Glomerular visceral epithelial cell (primary cell): ENCODE data around the gene UBTD2.

Experiments used
- DNase-seq: peaks from one replicate; pipeline ENCODE4 v3.0.0-alpha.2; 2016; ENCODE audit errors: extremely low spot score

Gene UBTD2

DNA sequence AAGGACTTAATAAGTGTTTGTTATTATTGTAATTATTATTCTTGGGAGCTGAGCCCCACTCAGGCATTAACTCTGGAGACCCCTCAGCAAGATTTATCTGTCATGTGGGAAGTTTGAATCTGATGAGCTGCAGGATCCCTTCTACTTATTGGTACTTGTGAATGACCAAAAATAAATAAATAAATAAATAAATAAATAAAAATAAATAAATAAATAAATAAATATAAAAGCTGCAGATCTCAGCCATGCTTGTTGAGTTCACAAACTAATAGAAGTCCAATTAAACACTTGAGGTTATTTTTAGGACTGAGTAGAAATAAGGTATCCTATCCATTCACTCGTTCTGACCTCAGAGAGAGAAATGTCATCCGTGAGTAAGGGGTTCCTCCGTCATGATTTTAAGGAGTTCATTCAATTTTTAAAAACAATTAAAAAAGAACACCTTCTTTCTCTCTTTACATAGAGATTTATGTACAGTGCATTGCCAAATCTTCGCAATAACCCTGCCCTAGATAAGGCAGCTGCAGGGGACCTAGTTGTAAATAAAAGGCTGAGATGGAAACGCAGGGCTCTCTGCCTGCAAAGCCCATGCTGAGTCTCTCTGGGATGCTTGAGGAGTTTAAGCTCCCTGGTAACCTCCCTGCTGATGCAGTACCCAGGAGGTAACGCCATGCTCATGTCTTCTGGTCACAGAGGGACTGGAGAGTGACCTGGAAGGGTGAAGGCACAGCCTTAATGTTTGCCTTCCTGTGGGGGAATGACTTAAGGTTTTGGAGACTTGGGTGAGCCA, 88.4 kb downstream of the UBTD2 start:
- no peak for DNase-seq

- DNase-seq, result no peak
Measured at GRCh38 chr5:172193872-172194271, 89.7 kb downstream of the UBTD2 start, which contains the start of gene EFCAB9. Gene EFCAB9 (plus strand): TSS chr5:172194172. CDS start chr5:172194173, 1 bp downstream.

- DNase-seq, result no peak
Measured at GRCh38 chr5:172189693-172190296, 93.8 kb downstream of the UBTD2 start.

- no peak for DNase-seq
Measured at GRCh38 chr5:172188893-172189692, 94.5 kb downstream of the UBTD2 start.

- DNase-seq, result peak; percentile 93
Measured at GRCh38 chr5:172188033-172188892, 95.3 kb downstream of the UBTD2 start, which contains the start of gene STK10. Gene STK10 (minus strand): TSS chr5:172188224. CDS start chr5:172188042, 182 bp downstream.

- DNase-seq, result peak; percentile 75
Measured at GRCh38 chr5:172187118-172188032, 96.2 kb downstream of the UBTD2 start.

- DNase-seq, result no peak
Measured at GRCh38 chr5:172186114-172186695, 97.4 kb downstream of the UBTD2 start.

- no peak for DNase-seq
Measured at GRCh38 chr5:172185096-172185461, 98.5 kb downstream of the UBTD2 start.

DNA sequence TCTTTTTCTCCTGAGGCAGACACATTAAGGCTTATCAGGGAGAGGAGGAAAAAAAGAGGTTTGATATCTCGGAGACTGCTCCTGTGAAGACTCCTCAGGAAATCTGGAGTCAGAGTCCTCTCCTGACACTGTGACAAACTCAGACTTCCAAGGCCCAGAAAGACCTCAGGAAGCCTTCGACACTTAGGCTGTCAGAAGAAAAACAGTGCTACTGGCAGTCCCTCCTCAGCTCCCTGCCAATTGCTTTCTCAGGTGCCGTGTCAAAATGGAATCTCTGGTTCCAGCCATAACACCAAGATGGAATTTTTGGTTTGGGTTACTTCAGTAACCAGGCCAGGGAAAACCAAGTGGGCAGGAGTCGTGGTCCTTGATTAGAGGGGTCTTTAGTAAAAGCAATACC, 99.7 kb downstream of the UBTD2 start:
- DNase-seq, result no peak

DNA sequence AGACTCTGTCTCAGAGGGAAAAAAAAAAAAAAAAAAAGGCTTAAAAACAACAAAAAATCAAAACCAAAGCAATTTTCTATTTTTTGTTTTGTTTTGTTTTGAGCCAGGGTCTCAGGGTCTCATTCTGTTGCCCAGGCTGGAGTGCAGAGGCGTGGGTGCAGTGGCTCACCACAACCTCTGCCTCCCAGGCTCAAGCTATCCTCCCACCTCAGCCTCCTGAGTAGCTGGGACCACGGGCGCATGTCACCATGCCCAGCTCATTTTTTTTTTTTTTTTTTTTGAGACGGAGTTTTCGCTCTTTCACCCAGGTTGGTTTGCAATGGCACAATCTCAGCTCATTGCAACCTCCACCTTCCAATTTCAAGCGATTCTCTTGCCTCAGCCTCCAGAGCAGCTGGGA, 101.3 kb downstream of the UBTD2 start:
- no peak for DNase-seq

- no peak for DNase-seq
Measured at GRCh38 chr5:172180936-172181335, 102.6 kb downstream of the UBTD2 start.

- DNase-seq, result no peak
Measured at GRCh38 chr5:172178991-172179989, 104.3 kb downstream of the UBTD2 start.

DNA sequence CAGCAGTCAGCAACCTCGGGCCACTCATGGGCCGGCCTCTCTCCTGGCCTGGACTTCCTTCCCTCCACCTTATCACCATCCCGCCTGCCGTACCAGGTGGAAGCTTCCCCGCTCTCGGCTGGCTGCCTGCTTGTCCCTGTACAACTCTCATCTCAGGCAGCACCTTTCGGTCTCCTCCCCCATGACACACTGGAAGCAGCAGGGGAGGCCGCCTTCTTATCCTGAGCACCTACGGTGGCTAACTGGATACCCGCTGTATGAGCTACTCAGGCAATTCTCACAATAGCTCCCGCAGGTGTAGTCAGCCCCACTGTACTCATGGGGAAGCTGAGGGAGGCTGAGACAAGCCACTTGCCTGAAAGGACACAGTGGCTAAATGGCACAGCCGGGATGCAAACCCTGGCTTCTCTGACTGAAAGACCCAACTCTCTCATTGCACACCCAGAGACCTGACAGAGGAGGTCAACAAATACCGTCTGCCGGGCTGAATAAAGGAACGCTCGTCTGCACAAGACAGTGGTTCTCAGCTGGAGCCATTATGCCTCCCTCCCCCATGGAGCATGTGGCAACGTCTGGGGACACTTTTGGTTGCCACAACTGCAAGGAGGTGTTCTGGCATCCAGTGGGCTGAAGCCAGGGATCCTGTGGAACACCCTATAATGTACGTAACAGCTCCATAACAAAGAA, 105.1 kb downstream of the UBTD2 start:
- DNase-seq, result peak; percentile 25

- DNase-seq, result no peak
Measured at GRCh38 chr5:172177176-172177575, 106.4 kb downstream of the UBTD2 start.

- peak; percentile 58 for DNase-seq
Measured at GRCh38 chr5:172175263-172175719, 108.3 kb downstream of the UBTD2 start.

DNA sequence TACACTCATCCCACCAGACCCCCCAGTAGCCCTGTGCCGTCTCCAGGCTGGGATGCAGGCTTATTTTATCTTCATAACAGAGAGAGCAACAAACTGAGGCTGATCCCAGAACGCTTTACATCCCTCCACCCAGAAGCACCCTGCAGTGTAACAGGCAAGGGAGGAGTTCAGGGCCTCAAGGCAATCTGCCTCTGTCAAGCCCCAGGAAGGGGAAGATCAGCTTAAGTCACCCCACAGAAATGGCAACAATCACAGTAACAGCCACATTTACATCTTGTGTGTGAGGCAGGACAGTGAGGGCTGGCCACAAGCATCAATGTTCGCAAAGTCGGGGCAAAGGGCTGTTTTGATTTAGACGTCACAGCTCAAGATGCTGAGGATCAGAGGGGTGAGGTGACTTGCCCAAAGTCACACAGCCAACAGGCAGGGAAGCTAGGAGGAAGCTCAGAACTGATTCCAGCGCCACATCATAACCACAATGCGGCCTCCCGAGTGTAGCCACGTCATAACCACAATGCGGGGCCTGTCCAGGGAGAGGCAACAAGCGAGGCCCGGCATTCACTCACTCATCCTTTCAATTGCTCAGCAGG, 109.9 kb downstream of the UBTD2 start:
- peak; percentile 87 for DNase-seq

- DNase-seq, result no peak
Measured at GRCh38 chr5:172172912-172173563, 110.5 kb downstream of the UBTD2 start.
